Measurements from ENCODE around the gene AKNA. TPM values are rescaled to one million over a fixed set of nuclear protein-coding genes. Genes with fewer than 3 reads are reported as not detected.

AKNA gene
- total and polyA plus RNA-seq, 2 donors (not counting 1 experiment from before 2014, with no cell fraction given) = 178 to 407 TPM

DNA sequence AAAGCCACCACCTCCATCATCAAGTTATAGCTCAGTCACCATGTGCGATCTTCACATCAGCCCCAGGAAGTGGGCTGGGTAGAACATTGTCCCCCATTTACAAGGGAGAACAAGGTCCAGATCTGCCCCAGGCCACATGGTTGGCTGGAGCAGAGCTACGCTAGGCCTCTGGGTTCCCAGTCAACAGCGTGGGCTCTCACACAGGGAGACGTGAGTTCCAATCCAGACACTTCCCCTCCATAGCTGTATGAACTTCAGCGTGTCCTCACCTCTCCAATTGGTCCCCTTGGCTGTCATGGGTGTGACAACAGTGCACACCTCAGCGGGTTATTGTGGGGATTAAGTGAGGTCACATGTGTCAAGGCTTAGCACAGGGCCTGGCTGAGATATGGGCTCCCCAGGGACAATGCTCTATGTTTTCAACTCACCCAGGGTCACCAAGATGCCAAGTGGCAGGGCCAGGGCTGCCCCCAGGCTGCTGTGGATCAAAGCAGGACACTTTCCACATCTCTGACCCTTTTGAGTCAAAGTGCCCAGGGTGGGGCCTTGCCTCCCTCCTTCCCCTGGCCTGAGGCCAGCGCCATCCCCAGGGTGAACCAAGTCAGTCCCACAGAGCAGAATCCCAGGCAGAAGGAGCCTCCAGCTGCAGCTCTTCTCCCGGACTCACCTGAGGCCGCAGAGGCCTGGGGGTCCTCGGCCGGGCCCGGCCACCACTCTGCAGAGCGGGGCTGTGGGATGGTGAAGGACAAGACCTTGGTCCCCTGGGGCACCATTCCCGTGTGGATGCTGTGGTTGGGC, 19.8 kb downstream of the AKNA start:
- Histone ChIP-seq H3K36me3 (replicated peaks in 1 of 2; ENCODE audit: control extremely low read depth in 1 of 2, control insufficient read depth in 1 of 2, extremely low read depth in 1 of 2, insufficient read depth in 2 of 2, low read length in 1 of 2) (peaks cover 5 to 82% of the 10 kb centered on the region in 2 experiments), H3K4me2 (replicated peaks; ENCODE audit: low read depth, low read length, poor library complexity, severe bottlenecking) (peak overlapping the region; percentile 72), H3K9ac (ENCODE audit: low read length) (peak overlapping the region; percentile 19), H3K4me3 (ENCODE audit: control extremely low read depth in 1 of 5, extremely low read depth in 1 of 5, insufficient read depth in 1 of 5, low read depth in 2 of 5, low read length in 4 of 5) (peak overlapping the region in 1 of 5 experiments; percentile 45), H3K79me2 (ENCODE audit: control insufficient read depth, insufficient read depth, low read length) (peaks cover 65% of the 10 kb centered on the region), H4K20me1 (ENCODE audit: control insufficient read depth, insufficient read depth, low read length, poor library complexity, severe bottlenecking) (no peaks in the 10 kb centered on the region), H2AFZ (ENCODE audit: insufficient read depth, low read depth, low read length, poor library complexity, severe bottlenecking) (no peak overlapping the region), H3K27ac (ENCODE audit: low read length in 2 of 2) (peak overlapping the region; percentile 80), H3K4me1 (ENCODE audit: control insufficient read depth in 2 of 2, insufficient read depth in 2 of 2, low read length in 2 of 2) (peaks cover 96 to 99% of the 10 kb centered on the region in 2 donors), H3K27me3 (replicated peaks in 1 of 4; ENCODE audit: control extremely low read depth in 1 of 4, control insufficient read depth in 3 of 4, insufficient read depth in 4 of 4, low read length in 3 of 4) (no peaks in the 10 kb centered on the region), H3K9me3 (ENCODE audit: control extremely low read depth in 1 of 3, control insufficient read depth in 2 of 3, insufficient read depth in 1 of 3, low read length in 2 of 3) (no peaks in the 10 kb centered on the region)
- peak; percentile 22 for ATAC-seq (ENCODE audit: low read depth)
- Mint-ChIP-seq H3K4me1 (peaks cover 94% of the 10 kb centered on the region), H3K27ac (peak overlapping the region; percentile 90), H3K4me3 (peak overlapping the region; percentile 71), H3K9me3 (ENCODE audit: insufficient read depth) (peaks cover 3% of the 10 kb centered on the region), H3K27me3 (no peaks in the 10 kb centered on the region)
- POLR2A ChIA-PET = interaction anchor here (0.6 to 8.6 kb wide), 8 partner anchors 10 to 743 kb away, joined by 3 to 108 read pairs (median 3); partner anchors contain the start of gene AKNA
- TF ChIP-seq, protein P1, sequence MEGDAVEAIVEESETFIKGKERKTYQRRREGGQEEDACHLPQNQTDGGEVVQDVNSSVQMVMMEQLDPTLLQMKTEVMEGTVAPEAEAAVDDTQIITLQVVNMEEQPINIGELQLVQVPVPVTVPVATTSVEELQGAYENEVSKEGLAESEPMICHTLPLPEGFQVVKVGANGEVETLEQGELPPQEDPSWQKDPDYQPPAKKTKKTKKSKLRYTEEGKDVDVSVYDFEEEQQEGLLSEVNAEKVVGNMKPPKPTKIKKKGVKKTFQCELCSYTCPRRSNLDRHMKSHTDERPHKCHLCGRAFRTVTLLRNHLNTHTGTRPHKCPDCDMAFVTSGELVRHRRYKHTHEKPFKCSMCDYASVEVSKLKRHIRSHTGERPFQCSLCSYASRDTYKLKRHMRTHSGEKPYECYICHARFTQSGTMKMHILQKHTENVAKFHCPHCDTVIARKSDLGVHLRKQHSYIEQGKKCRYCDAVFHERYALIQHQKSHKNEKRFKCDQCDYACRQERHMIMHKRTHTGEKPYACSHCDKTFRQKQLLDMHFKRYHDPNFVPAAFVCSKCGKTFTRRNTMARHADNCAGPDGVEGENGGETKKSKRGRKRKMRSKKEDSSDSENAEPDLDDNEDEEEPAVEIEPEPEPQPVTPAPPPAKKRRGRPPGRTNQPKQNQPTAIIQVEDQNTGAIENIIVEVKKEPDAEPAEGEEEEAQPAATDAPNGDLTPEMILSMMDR (IDR thresholded peaks at IDR 0.05) = no peak
- no peak for TF ChIP-seq EZH2 (IDR thresholded peaks at IDR 0.05; ENCODE audit: borderline replicate concordance, insufficient read depth, low read depth, low read length, poor library complexity, severe bottlenecking)
- peak; percentile 54 for DNase-seq
- intact Hi-C loops (cut with micrococcal nuclease) = no loop called here
- CTCF ChIA-PET = interaction anchor here (0.8 to 3.4 kb wide), 8 partner anchors 14 to 38 kb away, joined by 3 to 34 read pairs (median 5); partner anchors contain the start of gene AKNA
- WGBS (ENCODE audit: insufficient coverage) = 80% methylated on average over 11 of the region's 14 CpGs

DNA sequence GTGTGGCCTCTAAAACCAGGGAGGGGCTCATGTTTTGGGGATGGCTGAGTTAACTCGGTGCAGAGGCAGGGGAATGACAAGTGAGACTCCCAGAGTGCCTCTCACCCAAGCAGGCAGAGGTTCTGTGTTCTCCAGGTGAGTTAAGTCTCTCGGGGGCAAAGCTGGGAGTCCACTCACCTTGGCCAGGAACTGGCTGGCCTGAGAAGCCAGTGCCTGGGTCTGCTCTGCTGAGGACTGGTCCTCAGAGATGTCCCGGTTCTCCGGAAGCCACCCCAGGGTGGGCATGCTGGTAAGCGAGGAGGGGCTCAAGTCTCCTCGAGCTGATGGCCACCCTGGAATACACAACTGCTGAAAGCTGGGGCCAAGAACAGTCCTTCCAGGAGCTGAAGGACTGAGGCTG, 20.4 kb downstream of the AKNA start:
- Histone ChIP-seq H3K27ac (ENCODE audit: low read length in 2 of 2) (peak overlapping the region; percentile 80), H4K20me1 (ENCODE audit: control insufficient read depth, insufficient read depth, low read length, poor library complexity, severe bottlenecking) (peaks cover 3% of the 10 kb centered on the region), H3K9me3 (ENCODE audit: control extremely low read depth in 1 of 3, control insufficient read depth in 2 of 3, insufficient read depth in 1 of 3, low read length in 2 of 3) (no peaks in the 10 kb centered on the region), H3K4me1 (ENCODE audit: control insufficient read depth in 2 of 2, insufficient read depth in 2 of 2, low read length in 2 of 2) (peaks cover 96 to 99% of the 10 kb centered on the region in 2 donors), H3K9ac (ENCODE audit: low read length) (peak overlapping the region; percentile 19), H2AFZ (ENCODE audit: insufficient read depth, low read depth, low read length, poor library complexity, severe bottlenecking) (no peak overlapping the region), H3K4me3 (ENCODE audit: control extremely low read depth in 1 of 5, extremely low read depth in 1 of 5, insufficient read depth in 1 of 5, low read depth in 2 of 5, low read length in 4 of 5) (peak overlapping the region in 2 of 5 experiments; percentile 23 to 45), H3K36me3 (replicated peaks in 1 of 2; ENCODE audit: control extremely low read depth in 1 of 2, control insufficient read depth in 1 of 2, extremely low read depth in 1 of 2, insufficient read depth in 2 of 2, low read length in 1 of 2) (peaks cover 5 to 85% of the 10 kb centered on the region in 2 experiments), H3K79me2 (ENCODE audit: control insufficient read depth, insufficient read depth, low read length) (peaks cover 71% of the 10 kb centered on the region), H3K4me2 (replicated peaks; ENCODE audit: low read depth, low read length, poor library complexity, severe bottlenecking) (peak overlapping the region; percentile 72), H3K27me3 (replicated peaks in 1 of 4; ENCODE audit: control extremely low read depth in 1 of 4, control insufficient read depth in 3 of 4, insufficient read depth in 4 of 4, low read length in 3 of 4) (no peaks in the 10 kb centered on the region)
- Mint-ChIP-seq H3K4me1 (peaks cover 93% of the 10 kb centered on the region), H3K4me3 (peak overlapping the region; percentile 71), H3K9me3 (ENCODE audit: insufficient read depth) (peaks cover 3% of the 10 kb centered on the region), H3K27me3 (no peaks in the 10 kb centered on the region), H3K27ac (peak overlapping the region; percentile 90)
- ATAC-seq (ENCODE audit: low read depth) = no peak
- 76% methylated on average over 5 of the region's 6 CpGs for WGBS (ENCODE audit: insufficient coverage)
- intact Hi-C loops (cut with micrococcal nuclease) = no loop called here
- TF ChIP-seq, protein P1 (IDR thresholded peaks at IDR 0.05) = no peak
- TF ChIP-seq EZH2 (IDR thresholded peaks at IDR 0.05; ENCODE audit: borderline replicate concordance, insufficient read depth, low read depth, low read length, poor library complexity, severe bottlenecking) = no peak
- POLR2A ChIA-PET = interaction anchor here (0.6 to 8.6 kb wide), 7 partner anchors 10 to 743 kb away, joined by 3 to 108 read pairs (median 3); partner anchors contain the start of gene AKNA
- CTCF ChIA-PET = interaction anchor here (0.6 to 3.4 kb wide), 10 partner anchors 13 to 38 kb away, joined by 3 to 34 read pairs (median 4); partner anchors contain the start of gene AKNA
- no peak for DNase-seq
